AG10803 (cell line): Measurements from ENCODE around the gene PPEF2.
"Not testable (repeated sequence)": the region's sequence is repeated elsewhere in the genome, so short reads cannot be mapped to it uniquely, and the experiment has no call there.

ENCODE experiments used
- DNase-seq: peaks from one replicate; pipeline ENCODE4 v3.0.0; 2010; ENCODE audit warnings: low read depth
- H3K4me3 ChIP-seq: 2 replicates; pipeline ENCODE4 v1.5.1; 2011; ENCODE audit warnings: mild to moderate bottlenecking, low read length, control low read depth
- CTCF ChIP-seq: conservative IDR thresholded peaks from 2 replicates; pipeline ENCODE4 v1.5.1; 2011; ENCODE audit warnings: mild to moderate bottlenecking, low read length, control low read depth, inconsistent platforms

Gene PPEF2

GRCh38 chr4:75912968-75913367 is 10.7 kb upstream of the PPEF2 start:
- TF ChIP-seq CTCF: no peak
- no peak for DNase-seq
- H3K4me3 ChIP-seq: no peak overlapping the region

- DNase-seq, H3K4me3 ChIP-seq: not testable (repeated sequence)
Measured at GRCh38 chr4:75910831-75911230, 8.6 kb upstream of the PPEF2 start.

- TF ChIP-seq CTCF: no peak
- DNase-seq: no peak
- H3K4me3 ChIP-seq: no peak overlapping the region
Measured at GRCh38 chr4:75909405-75909804, 7.2 kb upstream of the PPEF2 start.

- no peak overlapping the region for H3K4me3 ChIP-seq
- peak; percentile 3 for DNase-seq
- no peak for TF ChIP-seq CTCF
Measured at GRCh38 chr4:75908555-75908954, 6.3 kb upstream of the PPEF2 start.

GRCh38 chr4:75907966-75908365 is 5.7 kb upstream of the PPEF2 start:
- DNase-seq: no peak
- no peak overlapping the region for H3K4me3 ChIP-seq
- TF ChIP-seq CTCF: no peak

- TF ChIP-seq CTCF: no peak
- no peak overlapping the region for H3K4me3 ChIP-seq
- no peak for DNase-seq
Measured at GRCh38 chr4:75904076-75904475, 1.8 kb upstream of the PPEF2 start.

GRCh38 chr4:75898536-75898935 is 3.7 kb downstream of the PPEF2 start:
- no peak overlapping the region for H3K4me3 ChIP-seq
- DNase-seq: no peak
- TF ChIP-seq CTCF: no peak

- DNase-seq: peak; percentile 24
- no peak overlapping the region for H3K4me3 ChIP-seq
- peak; percentile 67 for TF ChIP-seq CTCF
Measured at GRCh38 chr4:75895744-75896314, 6.4 kb downstream of the PPEF2 start.
